HG02588 (cell line): ENCODE measurements around the gene CRB3.

Experiments used
- ATAC-seq: cut with Tn5 transposase; IDR thresholded peaks from one replicate; pipeline ENCODE4 v1.9.1; 2021; ENCODE audit warnings: mild to moderate bottlenecking, moderate library complexity; ENCODE audit not compliant: unreplicated experiment

Gene CRB3

GRCh38 chr19:6465663-6466062 lies 1.6 kb downstream of the CRB3 start:
- ATAC-seq = no peak

GRCh38 chr19:6466526-6467248 lies 2.6 kb downstream of the CRB3 start:
- ATAC-seq = no peak

- ATAC-seq = no peak
These were observed 3.3 kb downstream of the CRB3 start for GRCh38 chr19:6467384-6467783.

GRCh38 chr19:6470173-6470572 lies 6.1 kb downstream of the CRB3 start:
- ATAC-seq = no peak

- no peak for ATAC-seq
These were observed 7.0 kb downstream of the CRB3 start for GRCh38 chr19:6471076-6471475.

- no peak for ATAC-seq
These were observed 8.6 kb downstream of the CRB3 start for GRCh38 chr19:6472713-6473112.

GRCh38 chr19:6473647-6474046 lies 9.6 kb downstream of the CRB3 start:
- ATAC-seq = no peak

- no peak for ATAC-seq
These were observed 11.4 kb downstream of the CRB3 start for GRCh38 chr19:6475321-6476108.

- ATAC-seq = no peak
These were observed 12.3 kb downstream of the CRB3 start for GRCh38 chr19:6476155-6476895.

- ATAC-seq = no peak
These were observed 12.9 kb downstream of the CRB3 start for GRCh38 chr19:6476896-6477431.

- ATAC-seq = no peak
These were observed 14.7 kb downstream of the CRB3 start for GRCh38 chr19:6478815-6479214.

- ATAC-seq = no peak
These were observed 15.8 kb downstream of the CRB3 start for GRCh38 chr19:6479836-6480398.

GRCh38 chr19:6480848-6481415 lies 16.9 kb downstream of the CRB3 start:
- peak; percentile 17 for ATAC-seq

GRCh38 chr19:6481541-6482342 lies 17.7 kb downstream of the CRB3 start, which contains the start of gene DENND1C:
Gene DENND1C (minus strand): TSS chr19:6481787. CDS start chr19:6481695, 92 bp downstream.
- ATAC-seq = peak; percentile 49

- ATAC-seq = no peak
These were observed 18.2 kb downstream of the CRB3 start for GRCh38 chr19:6482343-6482686.

- ATAC-seq = no peak
These were observed 19.2 kb downstream of the CRB3 start for GRCh38 chr19:6483235-6483634.

- no peak for ATAC-seq
These were observed 20.2 kb downstream of the CRB3 start for GRCh38 chr19:6484230-6484629.

- no peak for ATAC-seq
These were observed 20.8 kb downstream of the CRB3 start for GRCh38 chr19:6484831-6485230.

GRCh38 chr19:6489278-6490061 lies 25.4 kb downstream of the CRB3 start:
- ATAC-seq = no peak
